Measurements from ENCODE around the gene NDRG2.

Gene NDRG2

GRCh38 chr14:21066882-21067502, 42.1 kb upstream of the NDRG2 start:
- Histone ChIP-seq H3K36me3 (no peaks in the 10 kb centered on the region), H3K4me1 (peaks cover 0 to 26% (median 22%) of the 10 kb centered on the region in 4 donors), H3K9me3 (no peaks in the 10 kb centered on the region), H3K27me3 (no peaks in the 10 kb centered on the region), H3K27ac (no peak overlapping the region), H3K4me3 (no peak overlapping the region)
- intact Hi-C loops (cut with DNase I; ENCODE audit: low total_unique reads): no loop called here
- no peak for TF ChIP-seq CTCF (IDR thresholded peaks at IDR 0.05)
- DNase-seq: no peak

- DNase-seq: no peak
- intact Hi-C loops (cut with DNase I; ENCODE audit: low total_unique reads): no loop called here
- Histone ChIP-seq H3K4me3 (no peak overlapping the region), H3K4me1 (peaks cover 0 to 3% (median 1%) of the 10 kb centered on the region in 4 donors), H3K27me3 (no peaks in the 10 kb centered on the region), H3K27ac (no peak overlapping the region), H3K9me3 (no peaks in the 10 kb centered on the region), H3K36me3 (no peaks in the 10 kb centered on the region)
- TF ChIP-seq CTCF (IDR thresholded peaks at IDR 0.05): no peak
These were observed 38.6 kb upstream of the NDRG2 start for GRCh38 chr14:21063479-21063878.

GRCh38 chr14:21061347-21061668, 36.4 kb upstream of the NDRG2 start:
- H3K9me3 ChIP-seq: no peaks in the 10 kb centered on the region
- no peaks in the 10 kb centered on the region for H3K4me1 ChIP-seq
- no peaks in the 10 kb centered on the region for H3K36me3 ChIP-seq
- no peak overlapping the region for H3K4me3 ChIP-seq
- no peak for TF ChIP-seq CTCF (IDR thresholded peaks at IDR 0.05)
- no peak overlapping the region for H3K27ac ChIP-seq
- intact Hi-C loops (cut with DNase I; ENCODE audit: low total_unique reads): no loop called here
- no peaks in the 10 kb centered on the region for H3K27me3 ChIP-seq
- DNase-seq: no peak

- H3K27ac ChIP-seq: no peak overlapping the region
These were observed 35.9 kb upstream of the NDRG2 start for GRCh38 chr14:21060614-21061346.

GRCh38 chr14:21059842-21060613, 35.2 kb upstream of the NDRG2 start:
- no peak for DNase-seq
- no peak for TF ChIP-seq CTCF (IDR thresholded peaks at IDR 0.05)
- Histone ChIP-seq H3K4me3 (no peak overlapping the region), H3K27me3 (no peaks in the 10 kb centered on the region), H3K4me1 (no peaks in the 10 kb centered on the region), H3K36me3 (no peaks in the 10 kb centered on the region), H3K27ac (no peak overlapping the region), H3K9me3 (no peaks in the 10 kb centered on the region)
- intact Hi-C loops (cut with DNase I; ENCODE audit: low total_unique reads): no loop called here

More at GRCh38 chr14:21060614-21061346, 35.9 kb upstream of the NDRG2 start:
- TF ChIP-seq CTCF (IDR thresholded peaks at IDR 0.05): no peak
- no peak for DNase-seq
- H3K27me3 ChIP-seq: no peaks in the 10 kb centered on the region
- H3K36me3 ChIP-seq: no peaks in the 10 kb centered on the region
- intact Hi-C loops (cut with DNase I; ENCODE audit: low total_unique reads): no loop called here
- H3K9me3 ChIP-seq: no peaks in the 10 kb centered on the region
- H3K4me1 ChIP-seq: no peaks in the 10 kb centered on the region
- no peak overlapping the region for H3K4me3 ChIP-seq
